HUES6 (cell line): ENCODE measurements around the gene LIX1L.

ENCODE experiments used
- H3K27ac ChIP-seq: 2 replicates; pipeline ENCODE4 v1.7.0; 2013; ENCODE audit warnings: low read depth, mild to moderate bottlenecking, low read length, inconsistent platforms
- H3K27me3 ChIP-seq: 2 replicates; pipeline ENCODE4 v1.6.1; 2013; ENCODE audit warnings: low read length; ENCODE audit not compliant: control insufficient read depth, insufficient read depth
- H3K36me3 ChIP-seq: 2 replicates; pipeline ENCODE4 v1.6.1; 2013; ENCODE audit warnings: low read length; ENCODE audit not compliant: control insufficient read depth, insufficient read depth
- H3K4me1 ChIP-seq: 2 replicates; pipeline ENCODE4 v1.6.1; 2013; ENCODE audit warnings: low read length; ENCODE audit not compliant: control insufficient read depth, insufficient read depth
- H3K4me3 ChIP-seq: 2 replicates; pipeline ENCODE4 v1.5.1; 2013; ENCODE audit warnings: low read depth, low read length
- H3K9ac ChIP-seq: one replicate; pipeline ENCODE4 v1.6.1; 2013; ENCODE audit warnings: mild to moderate bottlenecking, low read length
- H3K9me3 ChIP-seq: 2 replicates; pipeline ENCODE4 v1.6.1; 2013; ENCODE audit warnings: low read depth, low read length; ENCODE audit not compliant: control insufficient read depth, insufficient read depth

Gene LIX1L

DNA sequence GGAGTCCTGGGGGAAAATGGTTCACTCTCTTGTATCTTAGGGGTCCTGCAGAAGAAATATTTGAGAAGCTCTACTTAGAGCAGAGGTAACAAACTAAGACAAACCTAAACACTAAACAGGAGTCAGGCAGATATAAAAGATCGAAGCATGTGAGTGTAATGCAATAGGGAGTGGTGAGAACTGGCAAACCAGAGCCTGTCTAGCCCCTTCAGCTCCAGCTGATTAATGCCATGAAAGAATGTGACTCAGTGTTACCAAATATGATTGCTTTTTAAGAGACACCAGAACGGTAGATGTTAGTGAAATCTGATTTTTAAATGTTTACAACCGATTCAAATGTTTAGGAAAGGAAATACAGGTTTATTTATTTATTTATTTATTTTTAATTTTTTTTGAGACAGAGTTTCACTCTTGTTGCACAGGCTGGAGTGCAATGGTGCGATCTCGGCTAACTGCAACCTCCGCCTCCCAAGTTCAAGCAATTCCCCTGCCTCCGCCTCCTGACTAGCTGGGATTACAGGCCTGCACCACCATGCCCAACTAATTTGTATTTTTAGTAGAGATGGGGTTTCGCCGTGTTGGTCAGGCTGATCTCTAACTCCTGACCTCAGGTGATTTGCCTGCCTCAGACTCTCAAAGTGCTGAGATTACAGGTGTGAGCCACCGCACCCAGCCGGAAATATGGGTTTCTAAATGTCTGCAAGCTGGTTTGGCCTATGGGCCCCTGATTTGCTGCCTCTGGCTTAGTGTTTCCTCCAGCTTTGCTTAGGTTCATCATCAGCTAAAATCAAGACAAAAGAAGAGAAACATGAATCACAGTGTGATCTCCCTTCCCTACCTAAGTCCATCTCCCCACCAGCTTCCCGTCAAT is 26.4 kb upstream of the LIX1L start:
- Histone ChIP-seq H3K36me3 (no peaks in the 10 kb centered on the region), H3K9ac (no peak overlapping the region), H3K9me3 (no peaks in the 10 kb centered on the region), H3K4me1 (peaks cover 36% of the 10 kb centered on the region), H3K27me3 (no peaks in the 10 kb centered on the region), H3K4me3 (no peak overlapping the region), H3K27ac (no peak overlapping the region)

DNA sequence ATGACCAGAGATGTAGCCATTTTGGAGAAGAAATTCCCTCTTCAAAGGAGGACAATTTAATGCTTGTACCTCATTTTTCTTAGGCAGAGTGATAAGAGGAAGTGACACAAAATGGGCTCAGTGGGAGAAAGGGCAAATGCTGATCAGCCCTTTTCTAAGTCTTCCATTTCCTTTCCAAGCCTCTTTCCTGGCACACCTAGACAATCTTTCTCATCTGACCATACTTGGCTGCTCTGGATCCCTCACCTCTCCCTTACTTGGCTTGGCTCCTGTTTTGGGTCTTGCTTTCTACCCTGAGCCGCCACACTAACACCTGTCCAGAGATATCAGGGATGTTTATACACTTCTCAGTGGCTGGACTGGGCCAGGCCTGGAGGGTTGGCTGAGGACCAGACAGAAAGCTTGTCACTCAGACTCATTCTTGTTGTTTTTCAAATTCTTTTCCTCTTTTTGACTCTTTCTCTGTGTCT is 25.4 kb upstream of the LIX1L start:
- H3K9ac ChIP-seq, result no peak overlapping the region
- H3K27ac ChIP-seq, result no peak overlapping the region
- no peaks in the 10 kb centered on the region for H3K27me3 ChIP-seq
- H3K4me3 ChIP-seq, result no peak overlapping the region
- no peaks in the 10 kb centered on the region for H3K9me3 ChIP-seq
- H3K4me1 ChIP-seq, result peaks cover 46% of the 10 kb centered on the region
- H3K36me3 ChIP-seq, result no peaks in the 10 kb centered on the region

GRCh38 chr1:145982010-145982723 is 24.4 kb upstream of the LIX1L start:
- Histone ChIP-seq H3K9ac (no peak overlapping the region), H3K9me3 (no peaks in the 10 kb centered on the region), H3K27me3 (no peaks in the 10 kb centered on the region), H3K27ac (no peak overlapping the region), H3K4me1 (peaks cover 55% of the 10 kb centered on the region), H3K36me3 (no peaks in the 10 kb centered on the region), H3K4me3 (no peak overlapping the region)

DNA sequence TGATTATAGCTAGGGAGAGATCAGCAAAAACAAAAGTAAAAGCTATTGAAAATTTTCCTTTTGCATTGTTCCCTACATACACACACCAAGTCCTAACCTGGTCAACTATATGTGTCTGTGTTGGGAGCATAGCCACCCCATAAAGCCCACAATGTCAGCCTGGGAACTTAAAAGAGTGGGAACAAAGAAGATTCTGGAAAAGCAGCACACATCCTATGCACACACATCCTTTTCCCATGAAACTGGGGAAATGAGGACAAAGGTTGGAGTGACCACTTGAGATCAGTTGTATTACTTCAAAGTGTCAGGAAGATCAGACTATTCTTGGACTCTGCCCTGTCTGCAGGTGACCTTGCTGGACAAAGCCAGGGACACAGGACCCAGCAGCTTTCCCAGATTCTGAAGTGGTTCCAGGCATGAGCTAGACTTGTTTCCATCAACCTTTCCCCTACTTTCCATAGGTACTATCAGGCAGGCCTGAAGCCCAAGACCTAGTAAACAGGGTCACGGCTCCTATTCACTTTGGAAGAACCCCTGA is 22.7 kb upstream of the LIX1L start:
- Histone ChIP-seq H3K9ac (no peak overlapping the region), H3K9me3 (no peaks in the 10 kb centered on the region), H3K27ac (peak overlapping the region; percentile 58; the same call in 1 of the 2 replicates), H3K4me1 (peaks cover 53% of the 10 kb centered on the region), H3K36me3 (no peaks in the 10 kb centered on the region), H3K27me3 (no peaks in the 10 kb centered on the region), H3K4me3 (no peak overlapping the region)

DNA sequence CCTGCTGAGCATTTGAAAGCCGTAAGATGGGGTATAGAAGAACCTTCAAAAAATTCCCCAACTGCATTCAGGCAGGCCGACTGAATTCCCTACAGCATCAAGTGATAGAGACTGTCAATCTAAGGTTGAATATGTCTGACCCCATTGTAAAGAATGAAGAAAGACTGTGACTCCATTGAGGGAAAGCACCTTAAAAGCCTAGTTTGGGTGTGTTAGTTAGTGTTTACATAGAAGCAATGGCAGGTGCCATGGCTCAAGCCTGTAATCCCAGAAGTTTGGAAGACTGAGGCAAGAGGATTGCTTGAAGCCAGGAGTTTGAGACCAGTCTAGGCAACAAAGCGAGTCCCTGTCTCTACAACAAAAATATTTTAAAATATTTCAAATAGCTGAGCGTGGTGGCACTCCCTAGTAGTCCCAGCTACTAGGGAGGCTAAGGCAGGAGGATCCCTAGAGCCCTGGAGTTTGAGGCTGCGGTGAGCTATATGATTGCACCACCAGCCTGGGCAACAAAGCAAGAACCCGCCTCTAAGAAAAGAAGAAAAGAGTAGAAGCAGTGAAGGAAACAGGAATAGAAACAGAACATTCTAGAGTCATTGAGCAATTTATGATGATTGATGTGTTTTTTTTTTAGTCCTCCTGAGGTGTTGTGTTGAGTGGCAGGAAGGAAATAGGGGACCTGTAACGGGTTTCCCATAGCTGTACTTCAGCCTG is 22.1 kb upstream of the LIX1L start:
- Histone ChIP-seq H3K9ac (peak overlapping the region; percentile 40), H3K27ac (peak overlapping the region; percentile 58; the same call in 1 of the 2 replicates)

GRCh38 chr1:145978854-145979745 is 21.3 kb upstream of the LIX1L start:
- H3K4me3 ChIP-seq, result peak overlapping the region; percentile 53

More for the DNA sequence above, 22.1 kb upstream of the LIX1L start:
- H3K4me1 ChIP-seq, result peaks cover 47% of the 10 kb centered on the region
- peak overlapping the region; percentile 26; the same call in 1 of the 2 replicates for H3K4me3 ChIP-seq
- no peaks in the 10 kb centered on the region for H3K9me3 ChIP-seq
- no peaks in the 10 kb centered on the region for H3K27me3 ChIP-seq
- H3K36me3 ChIP-seq, result no peaks in the 10 kb centered on the region

GRCh38 chr1:145978471-145978853 is 20.6 kb upstream of the LIX1L start:
- Histone ChIP-seq H3K4me3 (peak overlapping the region; percentile 53), H3K36me3 (no peaks in the 10 kb centered on the region), H3K9ac (peak overlapping the region; percentile 90), H3K27ac (peak overlapping the region; percentile 89), H3K9me3 (no peaks in the 10 kb centered on the region), H3K27me3 (no peaks in the 10 kb centered on the region), H3K4me1 (peaks cover 41% of the 10 kb centered on the region)

More at GRCh38 chr1:145978854-145979745, 21.3 kb upstream of the LIX1L start:
- H3K9ac ChIP-seq, result peak overlapping the region; percentile 90
- no peaks in the 10 kb centered on the region for H3K36me3 ChIP-seq
- H3K27ac ChIP-seq, result peak overlapping the region; percentile 89
- H3K27me3 ChIP-seq, result no peaks in the 10 kb centered on the region
- H3K4me1 ChIP-seq, result peaks cover 41% of the 10 kb centered on the region
- H3K9me3 ChIP-seq, result no peaks in the 10 kb centered on the region

DNA sequence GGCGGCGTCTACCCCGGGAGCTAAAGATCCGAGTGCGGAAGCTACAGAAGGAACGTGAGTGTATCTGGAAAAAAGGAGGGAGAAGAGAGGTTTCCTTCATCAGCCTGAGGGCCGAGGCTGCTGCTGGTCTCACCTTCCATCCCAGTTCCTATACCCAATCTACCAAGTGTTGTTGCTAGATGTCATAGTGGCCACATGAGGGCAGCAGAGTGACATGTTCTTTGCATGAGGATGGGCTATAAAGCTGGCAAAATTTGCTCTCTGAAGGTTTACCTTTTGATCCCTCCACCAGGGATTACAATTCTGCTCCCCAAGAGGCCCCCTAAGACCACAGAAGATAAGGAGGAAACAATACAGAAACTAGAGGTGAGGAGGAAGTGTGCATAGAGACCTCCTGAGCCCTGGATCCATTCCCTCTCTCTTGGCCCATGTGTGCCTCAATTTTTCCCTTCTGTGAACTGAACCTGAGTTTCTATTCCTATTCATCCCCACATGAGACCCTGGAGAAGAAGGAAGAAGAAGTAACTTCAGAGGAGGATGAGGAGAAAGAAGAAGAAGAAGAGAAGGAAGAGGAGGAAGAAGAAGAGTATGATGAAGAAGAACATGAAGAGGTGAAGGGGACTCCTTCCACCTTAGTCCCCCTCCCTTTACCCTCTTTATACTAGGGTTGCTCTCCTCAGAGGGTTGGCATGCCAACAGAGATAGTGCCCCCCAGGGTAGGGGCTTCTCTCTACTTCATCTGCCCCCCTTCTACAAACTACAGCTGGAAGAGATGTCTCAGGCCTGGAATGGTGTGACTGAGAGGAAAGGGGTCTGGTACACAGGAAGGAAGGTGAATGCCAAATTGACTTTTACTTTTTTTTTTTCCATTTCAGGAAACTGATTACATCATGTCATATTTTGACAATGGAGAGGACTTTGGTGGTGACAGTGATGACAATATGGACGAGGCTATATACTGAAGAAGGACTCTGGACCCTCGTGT is 20.0 kb upstream of the LIX1L start:
- no peaks in the 10 kb centered on the region for H3K27me3 ChIP-seq
- H3K27ac ChIP-seq, result peak overlapping the region; percentile 89; the same call in 1 of the 2 replicates
- H3K4me3 ChIP-seq, result peak overlapping the region; percentile 53; the same call in 1 of the 2 replicates
- peaks cover 41% of the 10 kb centered on the region for H3K4me1 ChIP-seq
- H3K9ac ChIP-seq, result peak overlapping the region; percentile 90
- H3K9me3 ChIP-seq, result no peaks in the 10 kb centered on the region
- H3K36me3 ChIP-seq, result no peaks in the 10 kb centered on the region

- H3K4me1 ChIP-seq, result peaks cover 39% of the 10 kb centered on the region
- no peaks in the 10 kb centered on the region for H3K9me3 ChIP-seq
- no peak overlapping the region for H3K27ac ChIP-seq
- H3K27me3 ChIP-seq, result no peaks in the 10 kb centered on the region
- H3K36me3 ChIP-seq, result no peaks in the 10 kb centered on the region
- 0 out of 2 replicates have a peak overlapping the region, but pooled peaks have one; percentile 2 for H3K4me3 ChIP-seq
- no peak overlapping the region for H3K9ac ChIP-seq
Observed at GRCh38 chr1:145977016-145977415, 19.2 kb upstream of the LIX1L start.
